CD4-positive, alpha-beta T cell treated with Interleukin-6 at 100 ng/mL for 8 hours (primary cell): ENCODE results near the gene KIF1C.
A peak's percentile ranks its signal among the peaks of the same experiment; 100 is the strongest.

Source experiments
- DNase-seq: peaks from one replicate; pipeline ENCODE4 v3.0.0-alpha.2; 2020; ENCODE audit warnings: mixed read lengths, low spot score

Gene KIF1C

DNA sequence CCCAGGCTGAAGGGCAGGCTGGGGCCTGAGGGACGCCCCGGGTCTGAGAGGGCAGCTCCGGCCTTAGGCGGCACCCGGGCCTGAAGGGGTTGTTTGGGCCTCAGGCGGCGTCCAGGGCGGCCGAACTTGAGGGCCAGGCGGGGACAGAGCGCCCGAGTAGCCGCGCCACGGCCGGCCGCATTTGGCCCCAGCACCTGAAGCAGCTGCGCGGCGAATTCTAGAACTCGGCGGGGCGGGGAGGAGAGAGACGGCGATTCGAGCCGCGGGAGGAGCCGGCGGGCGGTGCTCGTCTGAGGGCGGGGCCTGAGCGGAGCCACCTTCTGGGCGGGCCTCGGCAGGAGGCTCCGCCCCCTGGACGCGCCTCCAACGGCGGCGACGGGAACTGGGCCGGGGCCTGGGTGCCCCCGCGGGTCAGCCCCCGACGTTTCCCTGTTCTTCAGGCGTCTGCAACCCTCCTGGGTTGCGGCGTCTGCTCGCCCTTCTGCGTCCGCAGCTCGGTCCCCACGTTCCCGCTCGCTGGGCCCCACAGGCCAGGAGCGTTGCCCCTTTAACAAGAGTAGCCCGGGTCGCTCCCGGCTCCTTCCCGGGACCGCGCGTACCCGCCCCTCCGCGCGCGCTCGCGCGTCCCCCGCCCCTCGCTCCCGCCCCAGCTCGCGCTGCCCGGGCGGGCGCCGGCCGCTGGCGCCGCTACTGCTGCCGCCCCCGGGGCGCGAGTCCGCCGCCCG is at the start of gene KIF1C, which contains the start of gene INCA1:
Gene KIF1C (plus strand): TSS at position 649 of the 725 bp plus-strand sequence. CDS start 2,297 bp downstream, outside the sequence.
Gene INCA1 (minus strand): TSS at position 221 of the 725 bp plus-strand sequence. CDS start 3,085 bp downstream, outside the sequence.
- DNase-seq = peak; percentile 90

DNA sequence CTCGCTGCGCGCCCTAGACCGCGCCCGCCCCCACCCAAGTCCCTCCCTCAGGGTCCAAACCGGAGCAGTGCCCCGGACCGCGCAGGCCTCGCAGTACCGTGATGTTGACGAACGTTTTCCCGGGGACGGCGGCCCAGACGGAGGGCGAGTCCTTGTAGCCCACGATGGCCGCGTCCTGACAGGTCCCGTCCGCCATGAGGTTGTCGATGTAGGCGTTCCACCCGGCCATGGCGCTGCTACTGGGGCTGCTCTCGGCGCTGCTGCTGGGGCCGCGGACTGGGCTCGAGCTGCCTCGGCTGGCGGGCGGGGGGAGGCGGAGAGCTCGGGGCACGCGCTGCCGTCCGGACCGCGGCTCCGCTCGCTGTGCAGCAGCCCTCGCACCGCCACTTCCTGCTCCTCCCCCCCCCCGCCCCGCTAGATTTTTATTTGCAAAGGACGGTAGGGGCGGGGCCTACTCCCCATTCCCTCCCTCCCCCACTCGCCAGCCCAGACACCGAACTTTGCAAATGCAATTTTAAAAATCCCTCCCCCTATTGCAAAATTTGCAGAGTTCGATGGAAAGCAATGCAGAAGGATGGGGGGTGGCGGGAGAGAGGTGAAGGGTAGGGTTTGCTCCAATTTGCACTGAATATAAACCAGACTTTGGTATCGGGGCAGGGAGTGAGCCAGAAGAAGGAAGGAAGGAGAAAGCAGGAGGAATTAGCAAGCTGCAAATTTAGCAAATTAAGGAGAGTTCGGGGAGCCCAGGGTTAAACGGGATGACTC is 49.4 kb upstream of the KIF1C start, which contains the start of gene PFN1:
Gene PFN1 (minus strand): TSS at position 365 of the 765 bp plus-strand sequence. CDS start 136 bp downstream, at position 229.
- peak; percentile 94 for DNase-seq

DNA sequence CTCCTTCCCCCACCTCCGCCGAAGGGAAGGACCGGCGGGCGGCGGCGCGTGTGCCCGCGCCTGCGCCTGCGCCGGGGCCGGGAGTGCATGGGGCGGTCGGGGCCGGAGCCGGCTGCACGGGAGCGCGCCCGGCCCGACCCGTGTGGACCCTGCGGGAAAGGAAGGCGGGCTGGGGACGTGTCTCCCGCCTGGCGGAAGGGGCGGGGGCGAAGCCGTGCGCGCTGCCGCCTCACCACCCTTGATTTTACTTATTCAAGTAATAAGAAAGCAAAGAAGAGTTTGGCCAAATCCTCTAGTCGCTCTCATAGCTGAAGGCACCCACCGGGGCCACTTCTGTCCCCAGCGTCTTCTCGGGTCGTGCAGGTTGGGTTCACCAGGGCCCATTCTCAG is 48.8 kb upstream of the KIF1C start:
- peak; percentile 73 for DNase-seq

DNA sequence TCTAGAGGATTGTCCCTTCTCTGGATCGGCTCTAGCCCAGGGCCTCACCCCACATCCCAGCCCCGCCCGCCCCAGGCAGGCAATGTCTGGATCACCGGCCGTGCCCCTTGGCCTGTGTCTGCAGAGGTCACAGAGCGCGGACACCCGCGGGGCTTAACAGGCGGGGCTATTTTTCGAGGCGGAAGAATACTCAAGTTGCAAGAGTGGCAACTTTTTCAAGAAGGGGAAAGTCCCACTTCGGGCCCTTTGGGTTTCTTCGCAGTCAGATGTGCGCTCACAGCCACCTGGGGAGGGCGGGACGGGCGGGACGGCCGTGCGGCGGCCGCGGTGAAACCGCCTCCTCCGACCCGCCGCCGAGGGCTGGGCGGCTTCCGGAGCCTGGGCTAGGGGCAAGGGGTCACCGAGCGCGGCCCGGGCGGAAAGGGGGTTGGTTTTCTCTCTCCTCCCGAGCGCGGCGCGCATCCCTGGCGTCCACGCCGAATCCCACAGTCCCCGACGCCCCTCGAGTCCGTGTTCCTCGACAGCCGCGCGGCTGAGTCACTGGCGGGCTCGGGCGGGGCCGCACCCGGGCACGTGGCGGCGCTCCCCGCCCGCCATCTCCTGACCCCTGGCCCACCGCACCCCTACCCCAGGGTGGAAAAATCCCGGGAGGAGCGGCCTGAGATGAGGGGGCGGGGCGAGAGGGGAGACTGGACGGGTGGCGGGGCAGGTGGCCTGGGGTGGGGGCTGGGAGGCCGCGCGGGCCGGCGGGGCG is 48.3 kb upstream of the KIF1C start:
- DNase-seq = peak; percentile 77

DNA sequence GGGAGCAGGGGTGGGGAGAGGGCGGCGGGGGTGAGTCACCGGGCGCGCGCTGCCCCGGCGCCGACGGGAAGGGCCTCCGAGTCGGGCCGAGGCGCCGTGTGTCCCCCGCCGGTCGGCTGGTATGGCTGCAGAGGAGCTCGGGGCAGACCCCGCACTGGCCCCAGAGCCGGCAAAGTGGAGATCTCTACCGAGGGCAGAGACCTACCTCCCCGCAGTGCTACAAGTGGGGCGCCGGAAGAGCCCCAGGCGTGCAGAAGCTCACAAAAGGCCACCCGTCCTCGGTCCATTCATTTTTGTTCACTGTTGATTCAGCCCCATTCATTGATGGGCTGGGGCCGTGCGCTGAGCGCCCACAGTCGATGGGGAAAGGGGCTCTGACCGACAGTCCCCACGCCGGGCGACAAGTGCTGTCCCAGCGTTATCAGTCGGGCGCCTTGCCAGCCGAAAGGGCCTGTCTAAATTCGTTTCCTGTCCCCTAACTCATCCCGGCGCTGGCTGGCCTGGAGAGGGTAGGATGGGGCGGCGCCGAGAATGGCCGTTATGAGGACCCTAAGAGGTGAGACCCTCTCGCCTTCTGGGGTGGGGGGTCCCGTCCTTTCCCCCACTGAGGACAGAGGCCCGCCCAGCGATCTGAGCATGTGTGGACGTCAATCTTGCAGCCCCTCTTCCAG is 47.5 kb upstream of the KIF1C start:
- no peak for DNase-seq

DNA sequence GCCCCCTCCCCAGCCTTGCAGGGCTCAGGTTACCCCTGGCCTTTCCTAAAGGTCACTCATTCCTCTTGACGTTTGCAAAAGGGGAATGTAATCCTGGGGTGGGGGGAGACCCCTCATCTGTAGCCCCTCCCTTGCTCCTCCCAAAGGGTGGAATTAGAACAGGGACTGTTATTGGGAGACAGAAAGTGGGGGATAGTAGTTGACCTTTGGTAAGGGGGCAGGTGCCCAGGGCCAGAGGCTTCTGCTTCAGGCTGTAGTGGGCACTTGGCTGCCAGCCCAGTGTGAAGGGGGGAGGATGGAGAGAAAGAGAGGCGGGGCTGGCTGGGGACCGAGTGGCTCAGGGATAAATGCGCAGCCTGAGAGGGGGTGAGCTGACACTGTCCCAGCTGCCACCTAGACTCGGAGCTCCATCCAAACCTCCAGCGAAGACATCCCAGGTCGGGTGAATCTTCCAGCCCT is 47.0 kb upstream of the KIF1C start, which contains the start of gene ENO3:
Gene ENO3 (plus strand): TSS at position 374 of the 459 bp plus-strand sequence. CDS start 711 bp downstream, outside the sequence.
- DNase-seq = no peak

DNA sequence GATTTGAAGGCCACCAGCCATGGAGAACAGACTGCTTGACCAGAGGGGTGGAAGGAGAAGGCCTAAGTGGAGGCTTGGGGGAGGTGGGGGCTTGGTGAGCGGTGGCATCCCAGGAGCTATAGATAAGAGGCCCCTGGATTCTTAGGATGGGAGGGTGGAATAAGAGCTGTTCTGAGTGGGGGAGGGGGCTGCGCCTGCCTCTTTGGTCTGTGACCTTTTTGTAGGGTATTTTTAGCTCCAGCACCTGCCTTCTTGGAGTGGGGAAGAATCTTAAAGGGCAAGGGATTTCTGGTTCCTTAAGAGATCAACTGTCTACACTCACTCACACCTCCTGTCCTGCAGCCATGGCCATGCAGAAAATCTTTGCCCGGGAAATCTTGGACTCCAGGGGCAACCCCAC is 46.3 kb upstream of the KIF1C start:
- no peak for DNase-seq

DNA sequence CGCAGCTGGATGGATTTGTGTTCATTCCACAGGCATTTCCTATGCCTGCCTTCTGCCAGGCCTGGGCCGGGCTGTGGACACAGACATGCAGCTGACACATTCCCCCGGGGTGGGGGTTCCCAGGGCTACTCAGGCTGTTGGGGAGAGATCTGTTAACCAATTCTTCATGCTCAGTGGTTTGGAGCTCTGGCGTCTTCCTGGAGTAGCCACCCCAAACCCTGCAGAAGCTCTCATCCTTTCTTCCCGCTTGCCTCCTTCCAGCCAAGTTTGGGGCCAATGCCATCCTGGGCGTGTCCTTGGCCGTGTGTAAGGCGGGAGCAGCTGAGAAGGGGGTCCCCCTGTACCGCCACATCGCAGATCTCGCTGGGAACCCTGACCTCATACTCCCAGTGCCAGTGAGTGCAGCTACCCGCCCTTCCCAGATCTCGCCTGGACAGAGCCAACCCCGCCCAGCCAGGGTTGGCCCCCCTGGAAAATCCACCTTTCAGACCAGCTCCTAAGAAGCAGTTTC is 44.2 kb upstream of the KIF1C start:
- no peak for DNase-seq

DNA sequence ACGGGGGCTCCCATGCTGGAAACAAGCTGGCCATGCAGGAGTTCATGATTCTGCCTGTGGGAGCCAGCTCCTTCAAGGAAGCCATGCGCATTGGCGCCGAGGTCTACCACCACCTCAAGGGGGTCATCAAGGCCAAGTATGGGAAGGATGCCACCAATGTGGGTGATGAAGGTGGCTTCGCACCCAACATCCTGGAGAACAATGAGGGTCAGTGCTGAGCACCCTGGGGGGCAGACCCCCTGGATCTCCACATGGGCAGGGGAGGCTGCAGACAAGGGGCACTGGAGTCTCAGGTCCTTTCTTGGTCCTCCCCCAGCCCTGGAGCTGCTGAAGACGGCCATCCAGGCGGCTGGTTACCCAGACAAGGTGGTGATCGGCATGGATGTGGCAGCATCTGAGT is 42.7 kb upstream of the KIF1C start:
- no peak for DNase-seq

DNA sequence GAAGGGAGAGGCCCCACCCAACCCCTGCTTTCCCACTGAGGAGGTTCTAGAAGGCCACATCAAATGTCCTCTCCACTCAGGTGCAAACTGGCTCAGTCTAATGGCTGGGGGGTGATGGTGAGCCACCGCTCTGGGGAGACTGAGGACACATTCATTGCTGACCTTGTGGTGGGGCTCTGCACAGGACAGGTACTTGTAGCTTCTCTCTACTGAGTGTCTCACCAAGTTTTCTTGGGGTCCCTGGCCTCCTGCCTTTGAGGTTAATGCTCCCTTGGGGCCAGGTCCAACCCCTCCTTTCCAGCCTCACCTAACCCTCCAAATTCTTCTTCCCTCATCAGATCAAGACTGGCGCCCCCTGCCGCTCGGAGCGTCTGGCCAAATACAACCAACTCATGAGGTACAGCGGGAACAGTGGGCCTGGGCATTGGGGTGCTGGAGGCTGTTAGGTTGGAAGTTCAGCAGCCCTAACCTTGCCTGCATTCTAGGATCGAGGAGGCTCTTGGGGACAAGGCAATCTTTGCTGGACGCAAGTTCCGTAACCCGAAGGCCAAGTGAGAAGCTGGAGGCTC is 41.2 kb upstream of the KIF1C start:
- peak; percentile 35 for DNase-seq

DNA sequence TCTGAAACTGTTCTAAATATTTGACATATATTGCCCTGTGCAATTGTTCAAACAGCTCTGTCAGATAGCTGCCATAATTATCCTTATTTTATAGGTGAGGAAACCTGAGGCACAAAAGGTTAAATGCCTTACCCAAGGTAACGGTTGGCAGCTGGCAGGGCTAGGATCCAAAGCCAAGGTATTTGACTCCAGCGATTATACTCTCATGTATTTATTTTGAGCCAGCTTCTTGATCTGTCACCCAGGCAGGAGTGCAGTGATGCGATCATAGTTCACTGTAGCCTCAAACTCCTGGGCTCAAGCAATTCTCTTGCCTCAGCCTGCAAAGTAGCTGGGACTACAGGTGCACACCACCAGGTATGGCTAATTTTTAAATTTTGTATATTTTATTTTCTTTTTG is 39.6 kb upstream of the KIF1C start:
- no peak for DNase-seq

DNA sequence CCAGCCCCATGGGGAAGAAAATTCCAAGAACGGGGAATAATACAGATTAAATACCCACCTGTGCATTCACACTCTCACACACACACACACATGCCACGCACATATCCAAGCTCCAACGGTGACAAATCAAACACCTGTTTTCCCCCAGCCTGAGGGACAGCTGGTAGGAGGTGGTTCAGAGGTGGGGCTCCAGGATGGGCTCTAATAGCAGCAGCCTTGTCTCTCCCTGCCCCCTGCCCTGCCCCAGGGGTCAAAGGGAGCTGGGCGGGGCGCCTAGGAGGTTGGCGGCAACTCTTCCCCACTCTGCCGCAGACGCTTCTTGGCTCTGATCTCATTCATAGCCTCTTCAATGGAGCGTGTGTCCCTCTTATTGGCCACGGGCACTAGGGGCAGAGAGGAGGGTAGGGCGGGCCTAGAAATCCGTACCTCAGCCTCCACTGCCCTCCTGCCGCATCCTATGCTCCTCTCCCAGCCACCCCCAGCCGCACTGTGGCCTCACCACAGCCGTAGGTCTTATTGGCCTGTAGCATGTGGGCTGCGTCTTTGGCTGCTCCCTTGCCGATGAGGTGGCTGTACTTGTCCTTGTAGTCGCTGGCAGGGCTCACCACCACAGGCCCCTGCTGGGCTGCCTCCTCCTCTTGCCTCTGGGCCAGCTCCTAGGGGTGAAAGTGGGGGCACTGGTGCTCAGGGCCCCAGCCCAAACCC is 38.3 kb upstream of the KIF1C start:
- DNase-seq = no peak

DNA sequence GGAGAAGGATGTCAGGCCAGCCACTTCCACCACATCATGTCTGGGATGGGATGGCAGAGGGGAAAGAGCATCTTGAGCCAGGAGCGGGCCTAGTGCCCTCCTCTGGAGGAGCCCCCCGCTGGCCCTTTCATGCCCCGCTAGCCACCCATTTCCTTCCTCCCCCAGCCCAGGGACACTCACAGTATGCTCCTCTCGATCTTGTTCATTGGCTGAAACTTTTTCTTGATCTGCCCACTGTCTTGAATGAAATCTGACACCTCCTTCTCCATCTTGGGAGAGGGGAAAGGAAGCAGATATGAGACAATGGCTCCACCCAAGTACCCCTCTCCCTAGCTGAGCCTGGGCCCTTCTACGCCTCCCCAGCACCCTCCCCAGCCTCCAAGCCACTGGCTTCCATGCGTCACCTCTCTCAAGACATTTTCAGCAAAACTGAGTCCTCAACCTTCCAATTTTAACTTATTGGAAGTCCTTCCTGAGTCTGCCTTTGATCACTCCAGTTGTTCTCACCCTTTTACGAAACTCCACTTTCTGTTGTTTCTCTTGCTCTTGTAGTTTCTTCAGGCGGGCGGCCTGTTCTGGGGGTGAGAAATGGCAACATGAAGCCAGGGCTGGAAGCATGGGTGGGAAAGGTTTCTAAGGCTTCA is 37.3 kb upstream of the KIF1C start:
- DNase-seq = no peak

DNA sequence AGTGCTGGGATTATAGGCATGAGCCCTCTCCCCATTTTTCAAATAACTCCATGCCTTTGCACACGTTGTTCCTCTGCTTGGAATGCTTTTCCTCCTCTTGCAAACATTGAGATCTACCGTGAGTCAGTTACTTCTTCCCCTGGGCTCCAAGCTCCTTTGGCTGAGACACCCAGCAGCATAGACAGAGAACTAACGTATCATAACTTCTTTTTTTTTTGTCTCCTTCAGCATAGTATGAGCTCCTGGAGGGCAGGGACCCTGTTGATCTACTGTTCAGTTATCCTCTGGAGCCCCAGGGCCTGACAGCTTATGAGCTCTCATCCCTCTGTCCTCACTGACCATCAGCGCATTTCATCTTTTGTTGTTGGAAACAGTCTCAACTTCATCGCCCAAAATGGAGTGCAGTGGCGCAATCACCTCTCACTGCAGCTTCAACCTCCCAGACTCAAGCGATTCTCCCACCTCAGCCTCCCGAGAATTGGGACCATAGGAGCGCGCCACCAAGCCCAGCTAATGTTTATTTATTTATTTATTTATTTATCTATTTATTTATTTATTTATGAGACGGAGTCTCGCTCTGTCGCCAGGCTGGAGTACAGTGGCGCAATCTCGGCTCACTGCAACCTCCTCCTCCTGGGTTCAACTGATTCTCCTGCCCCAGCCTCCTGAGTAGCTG is 32.3 kb upstream of the KIF1C start:
- DNase-seq = no peak

DNA sequence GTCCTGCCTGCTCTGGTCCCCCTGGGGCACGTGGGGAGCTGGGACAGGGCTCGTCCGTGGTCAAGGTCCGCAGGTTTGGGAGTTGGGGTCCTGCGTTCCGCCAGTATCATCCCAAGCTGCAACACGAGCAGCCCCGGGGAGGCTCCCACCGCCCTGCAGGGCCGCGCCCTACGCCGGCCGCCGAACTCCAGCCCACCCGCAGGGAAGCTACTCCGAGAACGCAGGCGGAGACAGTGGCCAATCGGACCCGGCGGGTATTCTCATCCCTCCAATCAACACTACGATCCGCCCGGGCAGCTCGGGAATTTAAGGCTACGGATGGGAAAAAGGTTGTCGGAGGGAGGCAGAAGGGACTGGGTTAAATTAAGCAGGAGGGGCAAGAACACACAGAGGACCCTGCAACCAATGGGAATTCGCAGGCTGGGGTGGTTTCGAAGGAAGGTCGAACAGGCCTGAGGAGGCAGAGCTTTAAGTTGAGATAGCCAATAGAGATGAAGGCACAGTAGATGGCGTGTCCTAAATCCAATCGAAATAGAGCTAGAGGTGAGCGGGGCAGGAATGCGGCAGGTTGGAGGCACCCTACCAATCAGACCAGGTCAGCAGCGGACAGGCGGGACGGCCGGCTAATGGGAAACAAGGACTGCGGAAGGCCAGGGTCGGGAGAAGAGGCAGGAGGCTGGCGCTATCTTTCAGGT is 30.8 kb upstream of the KIF1C start:
- DNase-seq = peak; percentile 99

DNA sequence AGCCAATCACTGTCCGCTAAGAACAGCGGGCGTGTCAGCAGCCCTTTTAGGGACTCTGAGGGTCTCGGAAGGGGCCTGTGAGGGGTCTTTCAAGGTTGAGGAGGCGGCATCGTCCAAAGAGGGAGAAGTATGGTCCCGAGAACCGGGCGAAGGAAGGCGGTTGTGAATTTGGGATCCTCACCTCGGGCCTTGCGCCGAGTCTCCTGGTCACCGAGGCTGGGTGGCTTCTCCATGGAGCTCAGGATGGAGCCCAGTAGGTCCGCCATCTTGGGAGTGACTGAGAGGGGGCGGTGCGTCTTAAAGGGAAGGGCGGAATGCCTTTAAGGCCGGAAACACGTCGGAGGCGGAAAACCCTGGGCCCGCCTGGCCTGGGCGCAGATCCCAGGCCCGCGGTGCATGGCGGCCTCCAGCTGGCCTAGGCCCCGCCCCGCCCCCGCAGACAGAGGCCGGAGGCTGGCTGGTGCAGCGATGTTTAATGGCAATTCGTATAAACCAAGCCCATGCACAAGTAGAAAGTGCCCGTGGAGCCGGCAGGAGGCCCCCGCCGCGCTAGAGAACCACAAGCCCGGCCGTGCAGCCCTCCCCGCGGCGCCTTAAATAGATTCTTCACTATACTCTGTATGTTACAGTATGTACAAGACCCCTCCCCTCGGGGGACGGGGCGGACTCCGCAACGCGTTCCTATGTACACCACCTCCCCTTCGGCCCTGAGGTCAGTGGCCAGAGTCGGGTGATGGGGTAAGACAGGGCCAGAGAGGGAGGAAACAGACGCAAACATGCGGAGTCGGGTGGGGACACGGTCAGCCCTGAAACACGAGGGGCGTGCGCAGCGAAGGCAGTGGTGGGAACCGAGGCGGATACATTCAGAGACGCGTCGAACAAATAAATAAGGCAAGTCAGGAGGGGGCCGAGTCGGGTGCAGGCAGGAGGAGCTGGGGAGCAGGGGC is 29.9 kb upstream of the KIF1C start, which contains the start of gene SPAG7:
Gene SPAG7 (minus strand): TSS at position 279 of the 947 bp plus-strand sequence. CDS start 13 bp downstream, at position 266.
- peak; percentile 92 for DNase-seq

DNA sequence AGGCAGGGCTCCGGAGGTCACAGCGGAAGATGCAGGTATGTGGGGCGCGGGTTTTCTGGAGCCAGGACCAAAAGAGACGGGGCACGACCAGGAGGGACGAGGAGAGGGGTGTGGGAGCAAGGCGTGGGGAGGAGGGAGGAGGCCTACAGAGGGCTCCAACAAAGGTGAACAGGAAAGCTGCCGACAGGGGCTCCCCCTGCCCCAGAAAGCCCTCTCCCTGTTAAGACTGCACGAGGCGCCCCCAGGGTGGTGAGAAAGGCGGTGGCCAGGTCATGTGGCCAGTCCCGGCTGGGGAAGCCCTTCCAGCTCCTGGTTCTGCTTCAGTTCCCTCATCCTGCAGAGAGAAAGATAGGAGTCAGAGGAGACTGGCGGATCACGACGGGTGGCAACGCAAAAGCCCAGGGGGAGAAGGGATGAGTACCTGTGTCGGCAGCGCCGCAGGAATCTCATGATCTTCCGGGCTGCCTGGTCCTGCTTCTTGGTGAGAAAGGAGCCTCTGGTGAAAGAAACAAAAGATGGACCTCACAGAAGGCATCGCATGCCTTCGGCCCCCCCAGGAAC is 29.2 kb upstream of the KIF1C start:
- no peak for DNase-seq
